ENCODE results near the gene NES.

Gene NES

GRCh38 chr1:156648496-156648895, 28.7 kb downstream of the NES start:
- Histone ChIP-seq H3K9ac (ENCODE audit: low read depth, low read length) (no peak overlapping the region), H3K9me3 (replicated peaks; ENCODE audit: low read length) (no peaks in the 10 kb centered on the region), H3K36me3 (ENCODE audit: insufficient read depth, low read length) (no peaks in the 10 kb centered on the region), H3K4me2 (ENCODE audit: low read length) (no peak overlapping the region), H3K4me1 (ENCODE audit: control insufficient read depth, insufficient read depth, low read length) (no peaks in the 10 kb centered on the region), H3K4me3 (ENCODE audit: low read length) (no peak overlapping the region), H3K27me3 (ENCODE audit: control insufficient read depth, insufficient read depth, low read length) (peaks cover 83% of the 10 kb centered on the region)

GRCh38 chr1:156647351-156647750, 29.9 kb downstream of the NES start:
- Histone ChIP-seq H3K4me2 (ENCODE audit: low read length) (no peak overlapping the region), H3K9me3 (replicated peaks; ENCODE audit: low read length) (no peaks in the 10 kb centered on the region), H3K9ac (ENCODE audit: low read depth, low read length) (no peak overlapping the region), H3K27me3 (ENCODE audit: control insufficient read depth, insufficient read depth, low read length) (peaks cover 92% of the 10 kb centered on the region), H3K4me3 (ENCODE audit: low read length) (no peak overlapping the region), H3K36me3 (ENCODE audit: insufficient read depth, low read length) (no peaks in the 10 kb centered on the region), H3K4me1 (ENCODE audit: control insufficient read depth, insufficient read depth, low read length) (no peaks in the 10 kb centered on the region)

DNA sequence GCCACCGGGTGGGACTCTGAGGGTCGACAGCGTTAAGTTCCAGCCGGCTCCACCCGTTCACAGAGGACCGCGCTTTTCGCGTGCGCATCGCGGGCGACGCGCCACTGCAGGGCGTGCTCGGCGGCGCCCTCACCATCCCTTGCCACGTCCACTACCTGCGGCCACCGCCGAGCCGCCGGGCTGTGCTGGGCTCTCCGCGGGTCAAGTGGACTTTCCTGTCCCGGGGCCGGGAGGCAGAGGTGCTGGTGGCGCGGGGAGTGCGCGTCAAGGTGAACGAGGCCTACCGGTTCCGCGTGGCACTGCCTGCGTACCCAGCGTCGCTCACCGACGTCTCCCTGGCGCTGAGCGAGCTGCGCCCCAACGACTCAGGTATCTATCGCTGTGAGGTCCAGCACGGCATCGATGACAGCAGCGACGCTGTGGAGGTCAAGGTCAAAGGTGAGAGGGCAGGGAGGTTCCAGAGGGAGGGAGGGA, 30.4 kb downstream of the NES start:
- H3K4me2 ChIP-seq (ENCODE audit: low read length), result no peak overlapping the region
- peaks cover 93% of the 10 kb centered on the region for H3K27me3 ChIP-seq (ENCODE audit: control insufficient read depth, insufficient read depth, low read length)
- no peak overlapping the region for H3K4me3 ChIP-seq (ENCODE audit: low read length)
- H3K36me3 ChIP-seq (ENCODE audit: insufficient read depth, low read length), result no peaks in the 10 kb centered on the region
- no peaks in the 10 kb centered on the region for H3K9me3 ChIP-seq (replicated peaks; ENCODE audit: low read length)
- H3K4me1 ChIP-seq (ENCODE audit: control insufficient read depth, insufficient read depth, low read length), result no peaks in the 10 kb centered on the region
- H3K9ac ChIP-seq (ENCODE audit: low read depth, low read length), result no peak overlapping the region

GRCh38 chr1:156645666-156646065, 31.5 kb downstream of the NES start:
- Histone ChIP-seq H3K9ac (ENCODE audit: low read depth, low read length) (no peak overlapping the region), H3K4me2 (ENCODE audit: low read length) (no peak overlapping the region), H3K27me3 (ENCODE audit: control insufficient read depth, insufficient read depth, low read length) (peaks cover 98% of the 10 kb centered on the region), H3K36me3 (ENCODE audit: insufficient read depth, low read length) (no peaks in the 10 kb centered on the region), H3K9me3 (replicated peaks; ENCODE audit: low read length) (no peaks in the 10 kb centered on the region), H3K4me3 (ENCODE audit: low read length) (no peak overlapping the region), H3K4me1 (ENCODE audit: control insufficient read depth, insufficient read depth, low read length) (no peaks in the 10 kb centered on the region)

DNA sequence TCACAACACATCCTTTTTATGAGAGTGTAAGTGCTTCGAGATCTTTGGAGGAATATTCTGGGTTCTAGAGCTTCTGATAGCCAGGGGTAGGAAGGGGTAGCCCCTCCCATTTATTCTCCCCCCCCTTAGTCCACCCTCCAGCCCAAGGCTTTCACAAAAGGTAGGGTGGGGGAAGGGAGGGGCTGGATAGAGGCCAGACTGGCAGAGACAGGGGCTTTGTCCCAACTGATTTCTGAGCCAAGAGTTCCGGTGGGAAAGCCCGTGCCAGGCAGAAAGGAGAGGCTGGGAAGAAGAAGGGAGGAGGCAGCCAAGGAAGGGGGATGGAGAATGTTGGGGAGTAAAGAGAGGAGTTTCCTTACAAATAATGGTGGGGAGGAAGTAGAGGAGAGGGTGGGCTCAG, 32.2 kb downstream of the NES start:
- Histone ChIP-seq H3K4me1 (ENCODE audit: control insufficient read depth, insufficient read depth, low read length) (no peaks in the 10 kb centered on the region), H3K36me3 (ENCODE audit: insufficient read depth, low read length) (no peaks in the 10 kb centered on the region), H3K27me3 (ENCODE audit: control insufficient read depth, insufficient read depth, low read length) (peaks cover 98% of the 10 kb centered on the region), H3K4me3 (ENCODE audit: low read length) (no peak overlapping the region), H3K9me3 (replicated peaks; ENCODE audit: low read length) (no peaks in the 10 kb centered on the region), H3K4me2 (ENCODE audit: low read length) (no peak overlapping the region), H3K9ac (ENCODE audit: low read depth, low read length) (no peak overlapping the region)

DNA sequence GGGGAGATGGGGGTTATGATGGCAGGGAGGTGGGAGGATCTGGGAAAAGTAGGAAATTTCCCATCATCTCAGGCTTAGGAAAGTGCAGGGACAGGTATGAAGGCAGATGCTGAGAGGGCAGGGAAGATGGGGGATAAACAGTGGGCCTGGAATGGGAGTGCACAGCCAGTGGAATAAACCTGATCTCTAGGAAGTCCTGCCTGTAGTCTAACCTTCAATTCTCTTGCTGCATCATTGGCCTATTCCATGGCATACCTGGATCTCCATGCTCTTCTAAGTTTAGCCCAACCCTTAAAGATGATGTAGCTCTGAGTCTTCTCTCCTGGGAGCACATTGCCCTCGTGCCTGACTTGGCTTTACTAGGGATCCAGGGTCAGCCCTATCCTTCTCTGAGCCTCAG, 32.6 kb downstream of the NES start:
- no peaks in the 10 kb centered on the region for H3K9me3 ChIP-seq (replicated peaks; ENCODE audit: low read length)
- H3K4me1 ChIP-seq (ENCODE audit: control insufficient read depth, insufficient read depth, low read length), result no peaks in the 10 kb centered on the region
- no peak overlapping the region for H3K4me2 ChIP-seq (ENCODE audit: low read length)
- H3K4me3 ChIP-seq (ENCODE audit: low read length), result no peak overlapping the region
- H3K9ac ChIP-seq (ENCODE audit: low read depth, low read length), result no peak overlapping the region
- H3K27me3 ChIP-seq (ENCODE audit: control insufficient read depth, insufficient read depth, low read length), result peaks cover 98% of the 10 kb centered on the region
- no peaks in the 10 kb centered on the region for H3K36me3 ChIP-seq (ENCODE audit: insufficient read depth, low read length)

- H3K4me2 ChIP-seq (ENCODE audit: low read length), result no peak overlapping the region
- H3K9me3 ChIP-seq (replicated peaks; ENCODE audit: low read length), result no peaks in the 10 kb centered on the region
- no peak overlapping the region for H3K4me3 ChIP-seq (ENCODE audit: low read length)
- H3K27me3 ChIP-seq (ENCODE audit: control insufficient read depth, insufficient read depth, low read length), result peaks cover 98% of the 10 kb centered on the region
- H3K36me3 ChIP-seq (ENCODE audit: insufficient read depth, low read length), result no peaks in the 10 kb centered on the region
- H3K4me1 ChIP-seq (ENCODE audit: control insufficient read depth, insufficient read depth, low read length), result no peaks in the 10 kb centered on the region
- no peak overlapping the region for H3K9ac ChIP-seq (ENCODE audit: low read depth, low read length)
Measured at GRCh38 chr1:156644146-156644545, 33.1 kb downstream of the NES start.

DNA sequence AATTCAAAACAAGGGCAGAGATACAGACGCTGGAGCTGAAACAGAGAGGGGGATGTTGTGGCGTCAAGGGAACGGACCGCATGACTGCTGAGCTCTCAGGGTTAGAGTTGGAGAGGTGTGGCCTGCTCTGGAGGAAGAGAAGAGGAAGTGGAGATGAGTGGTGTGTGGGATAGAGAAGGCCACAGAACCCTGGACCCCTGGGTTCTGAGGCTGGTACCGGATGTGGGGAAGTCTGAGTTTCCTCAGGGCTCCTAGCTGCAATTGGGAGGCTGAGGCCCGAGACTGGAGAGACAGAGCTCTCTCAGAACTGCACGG, 33.5 kb downstream of the NES start:
- Histone ChIP-seq H3K9ac (ENCODE audit: low read depth, low read length) (no peak overlapping the region), H3K4me1 (ENCODE audit: control insufficient read depth, insufficient read depth, low read length) (no peaks in the 10 kb centered on the region), H3K4me3 (ENCODE audit: low read length) (no peak overlapping the region), H3K36me3 (ENCODE audit: insufficient read depth, low read length) (no peaks in the 10 kb centered on the region), H3K4me2 (ENCODE audit: low read length) (no peak overlapping the region), H3K9me3 (replicated peaks; ENCODE audit: low read length) (no peaks in the 10 kb centered on the region), H3K27me3 (ENCODE audit: control insufficient read depth, insufficient read depth, low read length) (peaks cover 98% of the 10 kb centered on the region)

DNA sequence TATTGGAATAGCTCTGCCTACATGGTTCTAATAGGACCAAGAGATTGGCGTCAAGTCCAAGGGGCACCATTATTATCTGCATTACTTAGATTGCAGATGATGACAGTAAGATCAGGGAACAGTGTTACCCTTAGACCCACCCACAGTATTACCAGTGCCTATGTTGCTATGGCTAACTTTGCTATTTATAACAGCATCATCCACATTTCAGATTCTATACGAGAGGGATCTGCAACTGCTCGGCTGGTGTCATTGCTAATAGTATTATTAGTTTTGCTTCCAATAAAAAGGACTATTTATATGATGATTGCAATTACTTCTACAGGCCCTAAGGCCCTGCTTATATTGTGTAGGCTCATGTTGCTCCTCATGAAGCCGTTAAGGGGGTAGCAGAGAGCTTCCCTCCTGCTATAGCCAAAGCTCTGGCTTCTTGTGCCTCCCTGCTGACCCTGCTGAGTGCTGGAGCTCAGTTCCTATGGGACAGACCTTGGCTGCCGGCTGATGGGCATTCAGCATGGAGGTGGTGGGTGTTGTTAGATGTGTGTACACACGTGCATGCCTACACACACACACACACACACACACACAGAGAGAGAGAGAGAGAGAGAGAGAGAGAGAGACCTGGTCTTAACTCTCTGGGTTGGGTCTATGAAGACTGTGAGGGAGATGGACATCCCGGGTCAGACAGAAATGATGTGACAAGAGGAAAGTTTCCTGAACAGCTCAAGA, 34.0 kb downstream of the NES start:
- Histone ChIP-seq H3K9ac (ENCODE audit: low read depth, low read length) (no peak overlapping the region), H3K4me3 (ENCODE audit: low read length) (no peak overlapping the region), H3K36me3 (ENCODE audit: insufficient read depth, low read length) (no peaks in the 10 kb centered on the region), H3K9me3 (replicated peaks; ENCODE audit: low read length) (no peaks in the 10 kb centered on the region), H3K27me3 (ENCODE audit: control insufficient read depth, insufficient read depth, low read length) (peaks cover 98% of the 10 kb centered on the region), H3K4me2 (ENCODE audit: low read length) (no peak overlapping the region), H3K4me1 (ENCODE audit: control insufficient read depth, insufficient read depth, low read length) (no peaks in the 10 kb centered on the region)

DNA sequence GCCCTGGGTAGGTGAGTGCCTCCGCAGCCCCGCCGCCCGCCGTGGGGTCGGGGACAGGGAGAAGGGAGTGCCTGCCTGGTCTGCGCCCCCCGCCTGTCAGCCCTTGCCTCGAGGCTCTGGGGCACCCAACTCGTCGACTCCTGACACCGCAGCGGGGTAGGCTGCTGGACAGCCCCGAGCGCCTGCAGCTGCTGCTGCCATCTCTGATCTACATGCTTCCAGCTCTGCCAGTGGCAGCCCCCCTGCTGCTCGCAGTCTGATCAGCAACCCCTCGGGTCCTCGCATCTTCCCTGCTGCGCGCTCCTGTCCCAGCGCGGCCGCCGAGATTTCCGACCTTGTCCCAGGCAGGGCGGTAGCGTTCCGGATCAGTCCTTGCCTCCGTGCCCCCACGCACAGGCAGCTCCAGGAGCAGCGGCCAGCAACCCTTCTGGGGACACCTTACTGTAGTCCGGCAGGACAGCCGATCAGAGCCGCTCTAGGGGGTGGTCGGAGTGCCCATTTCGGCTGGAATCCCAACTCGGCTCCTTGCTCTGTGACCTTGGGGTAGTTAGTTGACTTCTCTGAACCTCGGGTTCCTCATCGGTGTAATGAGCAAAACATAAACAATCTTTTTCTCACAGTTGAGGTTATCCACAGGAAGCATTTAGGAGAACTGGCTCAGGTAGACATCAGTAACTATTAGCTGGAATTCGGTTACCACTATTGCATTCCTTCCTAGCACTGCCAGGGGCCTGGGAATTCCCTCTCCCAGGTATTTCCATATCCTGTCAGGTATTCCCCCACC, 34.8 kb downstream of the NES start:
- no peak overlapping the region for H3K4me3 ChIP-seq (ENCODE audit: low read length)
- H3K4me2 ChIP-seq (ENCODE audit: low read length), result peak overlapping the region; percentile 25
- H3K27me3 ChIP-seq (ENCODE audit: control insufficient read depth, insufficient read depth, low read length), result peaks cover 97% of the 10 kb centered on the region
- H3K9ac ChIP-seq (ENCODE audit: low read depth, low read length), result no peak overlapping the region
- H3K9me3 ChIP-seq (replicated peaks; ENCODE audit: low read length), result no peaks in the 10 kb centered on the region
- no peaks in the 10 kb centered on the region for H3K4me1 ChIP-seq (ENCODE audit: control insufficient read depth, insufficient read depth, low read length)
- no peaks in the 10 kb centered on the region for H3K36me3 ChIP-seq (ENCODE audit: insufficient read depth, low read length)

- Histone ChIP-seq H3K36me3 (ENCODE audit: insufficient read depth, low read length) (no peaks in the 10 kb centered on the region), H3K9me3 (replicated peaks; ENCODE audit: low read length) (no peaks in the 10 kb centered on the region), H3K9ac (ENCODE audit: low read depth, low read length) (no peak within 1 kb of the TSS), H3K4me2 (ENCODE audit: low read length) (peak within 1 kb of the TSS; percentile 25), H3K27me3 (ENCODE audit: control insufficient read depth, insufficient read depth, low read length) (peaks cover 95% of the 10 kb centered on the region), H3K4me3 (ENCODE audit: low read length) (no peak within 1 kb of the TSS), H3K4me1 (ENCODE audit: control insufficient read depth, insufficient read depth, low read length) (no peaks in the 10 kb centered on the region)
Measured at GRCh38 chr1:156641761-156642264, 35.4 kb downstream of the NES start, which contains the start of gene BCAN. BCAN (plus strand) TSS chr1:156642117; CDS start chr1:156646055, 3,938 bp downstream.

All from skeletal muscle satellite cell (primary cell).